WTC11 (cell line): ENCODE measurements around the gene CCDC17. TPM values are rescaled to one million over a fixed set of nuclear protein-coding genes. Genes with fewer than 3 reads are reported as not detected.

Source experiments
- ATAC-seq: fragments of 200-7000 bp; cut with Tn5 transposase; 2 replicates; pipeline ENCODE4 v1.10.0; 2021; ENCODE audit warnings: mild to moderate bottlenecking, moderate library complexity
- CTCF ChIA-PET: fragments of 300-600 bp; sonication (Branson Sonifier 250); formaldehyde crosslinking; loops from one replicate; lab custom pipeline; 2021; ENCODE audit warnings: antibody characterized with exemption; lab: Charles Lee
- POLR2A ChIA-PET: fragments of 350-600 bp; sonication (Branson Sonifier 250); formaldehyde crosslinking; loops from one replicate; lab custom pipeline; 2021; ENCODE audit warnings: antibody characterized with exemption; lab: Charles Lee
- DNase-seq: peaks from one replicate; pipeline ENCODE4 v3.0.0; 2021; ENCODE audit warnings: low spot score
- H3K27ac Mint-ChIP-seq: 2 replicates; pipeline ENCODE4 v1.8.0; 2021; ENCODE audit warnings: mixed read lengths
- H3K27me3 Mint-ChIP-seq: 2 replicates; pipeline ENCODE4 v1.8.0; 2021; ENCODE audit warnings: low read depth, mild to moderate bottlenecking, moderate library complexity, mixed read lengths
- H3K36me3 Mint-ChIP-seq: 2 replicates; pipeline ENCODE4 v1.8.0; 2021; ENCODE audit warnings: mixed read lengths
- H3K4me1 Mint-ChIP-seq: 2 replicates; pipeline ENCODE4 v1.8.0; 2022; ENCODE audit warnings: mixed read lengths
- H3K4me3 Mint-ChIP-seq: 2 replicates; pipeline ENCODE4 v1.8.0; 2021; ENCODE audit warnings: mild to moderate bottlenecking, moderate library complexity, mixed read lengths
- H3K9me3 Mint-ChIP-seq: 2 replicates; pipeline ENCODE4 v1.8.0; 2021; ENCODE audit warnings: mixed read lengths
- CDX4 ChIP-seq: fragments of 250-450 bp; sonication (Bioruptor Pico); IDR thresholded peaks from 2 replicates; pipeline ENCODE4 v1.9.0; 2021; ENCODE audit warnings: moderate library complexity, mild to moderate bottlenecking, inconsistent platforms, borderline replicate concordance
- CREM ChIP-seq: sonication (generic); formaldehyde crosslinking; IDR thresholded peaks from 2 replicates; pipeline ENCODE4 v1.8.1; 2022; ENCODE audit warnings: mild to moderate bottlenecking, missing genetic modification reagents, moderate library complexity
- EMX1 ChIP-seq: fragments of 250-450 bp; sonication (Bioruptor Pico); IDR thresholded peaks from 2 replicates; pipeline ENCODE4 v1.8.0; 2021; ENCODE audit warnings: mild to moderate bottlenecking
- ETV6 ChIP-seq: sonication (generic); formaldehyde crosslinking; IDR thresholded peaks from 2 replicates; pipeline ENCODE4 v1.8.1; 2022; ENCODE audit warnings: mild to moderate bottlenecking, missing genetic modification reagents
- FOXJ3 ChIP-seq: sonication (generic); formaldehyde crosslinking; IDR thresholded peaks from 2 replicates; pipeline ENCODE4 v1.9.0; 2021; ENCODE audit warnings: missing genetic modification reagents, mild to moderate bottlenecking, borderline replicate concordance
- FOXP4 ChIP-seq: sonication (generic); formaldehyde crosslinking; IDR thresholded peaks from 2 replicates; pipeline ENCODE4 v1.8.0; 2022; ENCODE audit warnings: mild to moderate bottlenecking, missing genetic modification reagents
- GRHL2 ChIP-seq: fragments of 250-450 bp; sonication (Bioruptor Pico); IDR thresholded peaks from 2 replicates; pipeline ENCODE4 v1.8.0; 2022; ENCODE audit warnings: mild to moderate bottlenecking, moderate library complexity; ENCODE audit not compliant: insufficient replicate concordance, severe bottlenecking
- HMGXB4 ChIP-seq: sonication (generic); formaldehyde crosslinking; IDR thresholded peaks from 2 replicates; pipeline ENCODE4 v1.8.1; 2023; ENCODE audit warnings: mild to moderate bottlenecking, moderate library complexity, missing genetic modification reagents
- IRF2 ChIP-seq: sonication (generic); formaldehyde crosslinking; IDR thresholded peaks from 2 replicates; pipeline ENCODE4 v1.8.0; 2022; ENCODE audit warnings: low read depth, missing genetic modification reagents, borderline replicate concordance
- KAT7 ChIP-seq: sonication (generic); formaldehyde crosslinking; IDR thresholded peaks from 2 replicates; pipeline ENCODE4 v1.8.1; 2023; ENCODE audit warnings: missing genetic modification reagents, mild to moderate bottlenecking, borderline replicate concordance
- NFE2L1 ChIP-seq: sonication (generic); formaldehyde crosslinking; IDR thresholded peaks from 2 replicates; pipeline ENCODE4 v1.8.1; 2023; ENCODE audit warnings: missing genetic modification reagents
- ZNF219 ChIP-seq: sonication (generic); formaldehyde crosslinking; IDR thresholded peaks from 2 replicates; pipeline ENCODE4 v1.8.0; 2023; ENCODE audit warnings: missing genetic modification reagents, mild to moderate bottlenecking, borderline replicate concordance
- ZNF232 ChIP-seq: sonication (generic); formaldehyde crosslinking; IDR thresholded peaks from 2 replicates; pipeline ENCODE4 v1.8.0; 2022; ENCODE audit warnings: mild to moderate bottlenecking, missing genetic modification reagents
- ZNF281 ChIP-seq: sonication (generic); formaldehyde crosslinking; IDR thresholded peaks from 2 replicates; pipeline ENCODE4 v1.8.0; 2023; ENCODE audit warnings: mild to moderate bottlenecking, missing genetic modification reagents
- total RNA-seq: library from RNA; stranded (reverse); gene quantifications from 3 replicates; pipeline ENCODE4 v1.2.3, GENCODE V29; 2021
- TF ChIP-seq, protein P1 (sequence below): sonication (generic); formaldehyde crosslinking; conservative IDR thresholded peaks from 2 replicates; pipeline ENCODE4 v1.8.1; 2022; ENCODE audit warnings: mild to moderate bottlenecking, missing genetic modification reagents
- TF ChIP-seq, protein P2 (sequence below): sonication (generic); formaldehyde crosslinking; conservative IDR thresholded peaks from 2 replicates; pipeline ENCODE4 v1.8.1; 2023; ENCODE audit warnings: mild to moderate bottlenecking, low read depth, missing genetic modification reagents, moderate library complexity

CCDC17 gene
- total RNA-seq, 1 experiment from 2014 or later, result 3.5 TPM

- TF ChIP-seq ZNF281 (CRISPR knock-in tag) (no peak), IRF2 (no peak), CDX4 (CRISPR knock-in tag) (no peak), KAT7 (no peak), NFE2L1 (CRISPR knock-in tag) (no peak), EMX1 (no peak), ETV6 (no peak), GRHL2 (CRISPR knock-in tag) (no peak)
- TF ChIP-seq, protein P1, sequence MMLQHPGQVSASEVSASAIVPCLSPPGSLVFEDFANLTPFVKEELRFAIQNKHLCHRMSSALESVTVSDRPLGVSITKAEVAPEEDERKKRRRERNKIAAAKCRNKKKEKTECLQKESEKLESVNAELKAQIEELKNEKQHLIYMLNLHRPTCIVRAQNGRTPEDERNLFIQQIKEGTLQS, result no peak
Observed at GRCh38 chr1:45610589-45611226, 13.1 kb downstream of the CCDC17 start (continued).

GRCh38 chr1:45608175-45609156 lies 15.4 kb downstream of the CCDC17 start:
- Mint-ChIP-seq H3K36me3 (peaks cover 81% of the 10 kb centered on the region), H3K27me3 (no peaks in the 10 kb centered on the region), H3K4me1 (peaks cover 9% of the 10 kb centered on the region), H3K27ac (peak overlapping the region; percentile 57), H3K9me3 (no peaks in the 10 kb centered on the region), H3K4me3 (no peak overlapping the region)
- no peak for DNase-seq
- ATAC-seq, result no peak
- CTCF ChIA-PET, result interaction anchor here (0.6 kb wide), 1 partner anchor 274 kb away, joined by 3 read pairs; no protein-coding TSS in a partner anchor
- no peak for TF ChIP-seq ZNF232 (CRISPR knock-in tag)
- TF ChIP-seq ZNF219 (CRISPR knock-in tag), result no peak
- POLR2A ChIA-PET, result no interaction called here

GRCh38 chr1:45607404-45608074 lies 16.3 kb downstream of the CCDC17 start:
- H3K27ac Mint-ChIP-seq, result peak overlapping the region; percentile 77
- ATAC-seq (no peak), DNase-seq (no peak)
- H3K9me3 Mint-ChIP-seq, result no peaks in the 10 kb centered on the region
- H3K27me3 Mint-ChIP-seq, result no peaks in the 10 kb centered on the region
- ChIA-PET POLR2A (no interaction called here), CTCF (no interaction called here)
- H3K4me1 Mint-ChIP-seq, result peaks cover 9% of the 10 kb centered on the region
- H3K4me3 Mint-ChIP-seq, result no peak overlapping the region
- H3K36me3 Mint-ChIP-seq, result peaks cover 77% of the 10 kb centered on the region
- TF ChIP-seq HMGXB4 (no peak), ZNF219 (CRISPR knock-in tag) (no peak), FOXP4 (CRISPR knock-in tag) (no peak), CREM (CRISPR knock-in tag) (no peak), ZNF281 (CRISPR knock-in tag) (no peak), FOXJ3 (CRISPR knock-in tag) (no peak)
- TF ChIP-seq, protein P2, sequence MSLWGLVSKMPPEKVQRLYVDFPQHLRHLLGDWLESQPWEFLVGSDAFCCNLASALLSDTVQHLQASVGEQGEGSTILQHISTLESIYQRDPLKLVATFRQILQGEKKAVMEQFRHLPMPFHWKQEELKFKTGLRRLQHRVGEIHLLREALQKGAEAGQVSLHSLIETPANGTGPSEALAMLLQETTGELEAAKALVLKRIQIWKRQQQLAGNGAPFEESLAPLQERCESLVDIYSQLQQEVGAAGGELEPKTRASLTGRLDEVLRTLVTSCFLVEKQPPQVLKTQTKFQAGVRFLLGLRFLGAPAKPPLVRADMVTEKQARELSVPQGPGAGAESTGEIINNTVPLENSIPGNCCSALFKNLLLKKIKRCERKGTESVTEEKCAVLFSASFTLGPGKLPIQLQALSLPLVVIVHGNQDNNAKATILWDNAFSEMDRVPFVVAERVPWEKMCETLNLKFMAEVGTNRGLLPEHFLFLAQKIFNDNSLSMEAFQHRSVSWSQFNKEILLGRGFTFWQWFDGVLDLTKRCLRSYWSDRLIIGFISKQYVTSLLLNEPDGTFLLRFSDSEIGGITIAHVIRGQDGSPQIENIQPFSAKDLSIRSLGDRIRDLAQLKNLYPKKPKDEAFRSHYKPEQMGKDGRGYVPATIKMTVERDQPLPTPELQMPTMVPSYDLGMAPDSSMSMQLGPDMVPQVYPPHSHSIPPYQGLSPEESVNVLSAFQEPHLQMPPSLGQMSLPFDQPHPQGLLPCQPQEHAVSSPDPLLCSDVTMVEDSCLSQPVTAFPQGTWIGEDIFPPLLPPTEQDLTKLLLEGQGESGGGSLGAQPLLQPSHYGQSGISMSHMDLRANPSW (CRISPR knock-in tag), result no peak
